Psoas muscle (tissue), 8 donors: ENCODE results near the gene CRYBG1. TPM values are rescaled to one million over a fixed set of nuclear protein-coding genes. Genes with fewer than 3 reads are reported as not detected.

Experiments used
- ATAC-seq, 4 donors: fragments of 200-7000 bp; cut with Tn5 transposase; one replicate each; pipeline ENCODE4 v1.9.1; 2020; ENCODE audit warnings: moderate library complexity in 3 of 4, mild to moderate bottlenecking in 2 of 4
- DNase-seq, 2 donors: peaks; one replicate each; pipeline ENCODE4 v3.0.0-alpha.2; 2020
- H3K27ac ChIP-seq: fragments of 200-600 bp; one replicate; pipeline ENCODE4 v1.8.0; 2022
- H3K27me3 ChIP-seq, 3 donors: fragments of 200-600 bp in 1 of 3; one replicate each; pipeline versions ENCODE4 v1.6.1 to v1.8.0; 2013 to 2022; ENCODE audit warnings: low read length in 2 of 3, mild to moderate bottlenecking in 2 of 3, moderate library complexity in 1 of 3; ENCODE audit not compliant: insufficient read depth in 3 of 3
- H3K36me3 ChIP-seq, 2 donors: fragments of 200-600 bp in 1 of 2; one replicate each; pipeline versions ENCODE4 v1.6.1 to v1.8.0; 2013 to 2022; ENCODE audit warnings: low read depth in 1 of 2, mild to moderate bottlenecking in 1 of 2, moderate library complexity in 1 of 2; ENCODE audit not compliant: insufficient read depth in 1 of 2
- H3K4me1 ChIP-seq: fragments of 200-600 bp; one replicate; pipeline ENCODE4 v1.8.0; 2022
- H3K4me3 ChIP-seq: fragments of 200-600 bp; one replicate; pipeline ENCODE4 v1.8.0; 2022; ENCODE audit warnings: mild to moderate bottlenecking
- H3K9me3 ChIP-seq: fragments of 200-600 bp; one replicate; pipeline ENCODE4 v1.8.0; 2022
- CTCF ChIP-seq: fragments of 200-600 bp; IDR thresholded peaks from one replicate; pipeline ENCODE4 v1.8.0; 2022; ENCODE audit warnings: antibody characterized with exemption
- WGBS, 3 donors: extraction: QIAGEN DNeasy Blood & Tissue Kit; methylation state at CpG; one replicate each; pipeline versions ENCODE4 v1.1.6 to v1.1.7; 2013; 5-methylcytosine and 5-hydroxymethylcytosine counted together
- intact Hi-C, 2 donors: fragments of 100-400 bp; cut with DNase I; formaldehyde crosslinking; loops; one replicate each; pipeline versions ENCODE4 v1.11.0 to v1.14.2; 2022
- polyA plus RNA-seq, 3 donors: library from polyadenylated mRNA; stranded (reverse); fragments of 200-250 nt; gene quantifications; one replicate each; pipeline ENCODE4 v1.2.3, GENCODE V29; 2013
- total RNA-seq, 4 donors: library from RNA; stranded (reverse); fragmentation: NEBNext Ultra II Directional in 2 of 4; extraction: Animal tissue kit (Norgen Biotek cat#: 25700) in 2 of 4; gene quantifications; one replicate each; pipeline versions ENCODE4 v1.2.1 to v1.2.4, GENCODE V29; 2021 to 2023
- donor health status: healthy with polysubstance abuse.
- donor health status: DM: no; HTN: no; CAD: no; lungs with moderate emphysema.
- donor health status: Bipolar disorder and iron deficiency.
- donor health status: healthy.
- donor health status: DM: yes; HTN: yes; CAD: no.
- donor health status: DM: no; HTN: no; CAD: no.
- donor health status: DM: no; HTN: no; CAD: no.
- donor health status: DM: yes; HTN: yes; CAD: no.

The CRYBG1 gene
- total and polyA plus RNA-seq, 7 donors = 0.17 to 1.6 (median 0.82) TPM

- no peak for TF ChIP-seq CTCF
- Histone ChIP-seq H3K36me3 (no peaks in the 10 kb centered on the region), H3K27me3 (peaks cover 0 to 4% (median 0%) of the 10 kb centered on the region in 3 donors), H3K9me3 (no peaks in the 10 kb centered on the region), H3K27ac (no peak overlapping the region), H3K4me1 (no peaks in the 10 kb centered on the region), H3K4me3 (no peak overlapping the region)
- 36 to 96% (median 91%) methylated on average over 1 of the region's 1 CpG for WGBS, 3 donors
- intact Hi-C loops = no loop called here
- ATAC-seq (no peak), DNase-seq (no peak)
These were observed 19.4 kb downstream of the CRYBG1 start for GRCh38 chr6:106379951-106380350.

- intact Hi-C loops = no loop called here
- no peak for TF ChIP-seq CTCF
- Histone ChIP-seq H3K27me3 (peaks cover 0 to 4% (median 0%) of the 10 kb centered on the region in 3 donors), H3K9me3 (no peaks in the 10 kb centered on the region), H3K36me3 (no peaks in the 10 kb centered on the region), H3K4me1 (no peaks in the 10 kb centered on the region), H3K27ac (no peak overlapping the region), H3K4me3 (no peak overlapping the region)
- DNase-seq = no peak
- WGBS, 3 donors = 35 to 69% (median 55%) methylated on average over 1 of the region's 1 CpG
- ATAC-seq = no peak
These were observed 19.9 kb downstream of the CRYBG1 start for GRCh38 chr6:106380407-106380806.

- TF ChIP-seq CTCF = no peak
- H3K4me1 ChIP-seq = no peaks in the 10 kb centered on the region
- no peak overlapping the region for H3K4me3 ChIP-seq
- H3K9me3 ChIP-seq = no peaks in the 10 kb centered on the region
- H3K27me3 ChIP-seq = peaks cover 0 to 4% (median 0%) of the 10 kb centered on the region in 3 donors
- no peaks in the 10 kb centered on the region for H3K36me3 ChIP-seq
- no peak for DNase-seq
- no peak overlapping the region for H3K27ac ChIP-seq
- intact Hi-C loops = no loop called here
- ATAC-seq = no peak
- WGBS, 3 donors = 77 to 83% (median 78%) methylated on average over 1 of the region's 1 CpG
These were observed 20.7 kb downstream of the CRYBG1 start for GRCh38 chr6:106381223-106381622.

GRCh38 chr6:106381881-106382280 lies 21.4 kb downstream of the CRYBG1 start:
- no peaks in the 10 kb centered on the region for H3K36me3 ChIP-seq
- ATAC-seq (no peak), DNase-seq (no peak)
- no peak overlapping the region for H3K27ac ChIP-seq
- intact Hi-C loops = no loop called here
- no peak overlapping the region for H3K4me3 ChIP-seq
- H3K4me1 ChIP-seq = no peaks in the 10 kb centered on the region
- no peak for TF ChIP-seq CTCF
- 8 to 18% (median 12%) methylated on average over 1 of the region's 1 CpG for WGBS, 3 donors
- H3K9me3 ChIP-seq = no peaks in the 10 kb centered on the region
- H3K27me3 ChIP-seq = peaks cover 0 to 3% (median 0%) of the 10 kb centered on the region in 3 donors

GRCh38 chr6:106383573-106383972 lies 23.1 kb downstream of the CRYBG1 start:
- TF ChIP-seq CTCF = no peak
- ATAC-seq = no peak
- intact Hi-C loops = no loop called here
- H3K36me3 ChIP-seq = no peaks in the 10 kb centered on the region
- WGBS, 3 donors = 74 to 87% (median 79%) methylated on average over 2 of the region's 2 CpGs
- no peaks in the 10 kb centered on the region for H3K9me3 ChIP-seq
- H3K27me3 ChIP-seq = no peaks in the 10 kb centered on the region
- no peaks in the 10 kb centered on the region for H3K4me1 ChIP-seq
- H3K4me3 ChIP-seq = no peak overlapping the region
- H3K27ac ChIP-seq = no peak overlapping the region
- DNase-seq = no peak
